RKO (cell line): ENCODE measurements around the gene FERMT3.
"Not testable (repeated sequence)": the region's sequence is repeated elsewhere in the genome, so short reads cannot be mapped to it uniquely, and the experiment has no call there.

Experiments used
- DNase-seq: peaks from one replicate; pipeline ENCODE4 v3.0.0-alpha.2; 2016; ENCODE audit warnings: low spot score

Gene FERMT3

GRCh38 chr11:64206457-64207255, at the start of gene FERMT3:
TSS of gene FERMT3 (plus strand) at chr11:64206721. CDS start at chr11:64207365, 644 bp downstream.
- DNase-seq: no peak

- no peak for DNase-seq
These were observed 48.7 kb upstream of the FERMT3 start for GRCh38 chr11:64157631-64158394.

DNA sequence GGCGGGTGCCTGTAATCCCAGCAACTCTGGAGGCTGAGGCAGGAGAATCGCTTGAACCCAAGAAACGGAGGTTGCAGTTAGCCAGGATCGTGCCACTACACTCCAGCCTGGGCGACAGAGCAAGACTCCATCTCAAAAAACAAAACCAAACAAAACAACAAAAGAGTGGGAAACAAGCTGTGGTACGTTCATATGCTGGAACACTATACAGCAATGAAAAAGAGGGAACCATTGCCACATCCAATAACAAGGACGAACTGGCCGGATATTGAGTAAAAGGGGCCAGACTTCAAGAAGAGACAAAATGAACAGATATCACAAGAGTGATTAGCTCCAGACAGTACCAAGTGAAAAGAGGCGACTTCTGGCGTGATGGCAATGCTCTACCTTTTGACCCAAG, 45.5 kb upstream of the FERMT3 start:
- no peak for DNase-seq

DNA sequence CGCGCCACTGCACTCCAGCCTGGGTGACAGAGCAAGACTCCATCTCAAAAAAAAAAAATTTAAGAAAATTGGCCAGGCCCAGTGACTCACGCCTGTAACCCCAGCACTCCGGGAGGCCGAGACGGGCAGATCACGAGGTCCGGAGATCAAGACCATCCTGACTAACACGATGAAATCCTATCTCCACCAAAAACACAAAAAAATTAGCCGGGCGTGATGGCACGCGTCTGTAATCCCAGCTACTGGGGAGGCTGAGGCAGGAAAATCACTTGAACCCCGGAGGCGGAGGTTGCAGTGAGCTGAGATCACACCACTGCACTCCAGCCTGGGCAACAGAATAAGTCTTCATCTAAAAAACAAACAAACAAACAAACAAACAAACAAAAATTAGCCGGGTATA, 43.8 kb upstream of the FERMT3 start:
- DNase-seq: not testable (repeated sequence)

GRCh38 chr11:64163951-64164350, 42.6 kb upstream of the FERMT3 start:
- no peak for DNase-seq

- peak; percentile 77 for DNase-seq
These were observed 41.9 kb upstream of the FERMT3 start for GRCh38 chr11:64164392-64165312.

- DNase-seq: no peak
These were observed 41.1 kb upstream of the FERMT3 start for GRCh38 chr11:64165481-64165841.

GRCh38 chr11:64165842-64166635, 40.5 kb upstream of the FERMT3 start, which contains the start of gene MACROD1:
TSS of gene MACROD1 (minus strand) at chr11:64166113. CDS start at chr11:64165994, 119 bp downstream.
- peak; percentile 92 for DNase-seq

DNA sequence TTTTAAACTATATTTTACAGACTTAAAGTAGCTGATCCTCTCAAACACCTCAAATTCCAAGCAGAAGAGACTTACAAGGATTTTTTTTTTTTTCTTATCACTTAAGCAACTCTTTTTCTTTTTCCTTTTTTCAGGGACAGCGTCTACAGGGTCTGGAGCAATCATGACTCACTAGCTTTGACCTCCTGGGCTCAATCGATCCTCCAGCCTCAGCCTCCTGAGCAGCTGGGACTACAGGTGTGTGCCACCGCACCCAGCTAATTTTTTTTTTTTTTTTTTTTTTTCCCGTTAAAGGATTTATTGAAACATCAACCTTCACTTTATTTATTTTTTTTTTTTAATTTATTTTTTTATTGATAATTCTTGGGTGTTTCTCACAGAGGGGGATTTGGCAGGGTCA, 36.1 kb upstream of the FERMT3 start:
- DNase-seq: no peak

GRCh38 chr11:64173616-64174355, 32.7 kb upstream of the FERMT3 start:
- DNase-seq: peak; percentile 45

GRCh38 chr11:64176751-64177150, 29.8 kb upstream of the FERMT3 start:
- DNase-seq: no peak

DNA sequence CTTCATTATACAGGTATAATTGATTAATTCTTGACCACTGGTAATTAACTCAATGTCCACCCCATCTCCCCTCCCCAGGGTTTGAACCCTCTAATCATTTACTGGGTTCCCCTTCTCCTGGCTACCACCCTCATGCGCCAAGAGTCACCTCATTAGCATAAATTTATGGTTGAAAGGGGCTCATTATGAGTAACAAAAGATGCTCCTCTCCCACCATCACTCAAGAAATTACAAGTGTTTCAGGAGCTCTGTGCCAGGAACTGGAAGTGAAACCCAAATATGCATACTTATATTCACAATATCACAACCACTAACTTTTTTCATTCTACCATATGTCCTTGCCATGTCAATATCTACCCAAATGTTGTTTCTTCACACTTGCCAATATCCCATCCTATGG, 28.3 kb upstream of the FERMT3 start:
- no peak for DNase-seq

DNA sequence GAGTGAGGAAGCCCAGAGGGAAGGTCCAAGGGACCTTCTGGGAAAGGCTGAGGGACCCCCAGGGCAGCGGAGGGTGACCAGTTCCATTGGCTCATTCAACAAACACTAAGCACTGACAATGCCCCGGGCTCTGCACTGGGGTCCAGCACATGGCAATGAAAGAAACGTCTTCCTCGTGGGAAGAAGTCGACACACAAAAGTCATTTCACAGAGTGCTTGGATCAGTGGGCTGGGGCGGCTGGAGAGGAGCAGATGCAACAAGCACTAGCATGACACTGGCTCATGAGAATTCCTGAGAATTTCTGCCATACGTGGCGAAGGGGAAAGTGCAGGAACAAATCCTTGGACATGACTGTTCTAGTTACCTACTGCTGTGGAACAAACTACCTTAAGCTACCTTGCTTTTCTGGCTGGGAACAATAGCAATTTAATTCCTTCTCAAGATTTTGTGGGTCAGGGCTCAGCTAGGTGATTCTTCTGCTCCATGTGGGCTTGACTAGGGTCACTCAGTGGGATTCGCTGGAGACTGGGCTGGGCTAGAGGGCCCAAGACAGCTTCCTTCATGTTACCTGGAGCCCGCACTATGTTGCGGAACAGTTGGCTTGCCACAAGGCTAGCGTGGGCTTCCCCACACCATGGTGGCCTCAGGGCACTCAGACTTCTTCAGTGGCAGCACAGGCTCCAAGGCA, 27.4 kb upstream of the FERMT3 start:
- DNase-seq: no peak

GRCh38 chr11:64180891-64181290, 25.6 kb upstream of the FERMT3 start:
- no peak for DNase-seq

GRCh38 chr11:64181506-64182411, 24.8 kb upstream of the FERMT3 start:
- peak; percentile 96 for DNase-seq

- DNase-seq: no peak
These were observed 22.6 kb upstream of the FERMT3 start for GRCh38 chr11:64183890-64184289.

DNA sequence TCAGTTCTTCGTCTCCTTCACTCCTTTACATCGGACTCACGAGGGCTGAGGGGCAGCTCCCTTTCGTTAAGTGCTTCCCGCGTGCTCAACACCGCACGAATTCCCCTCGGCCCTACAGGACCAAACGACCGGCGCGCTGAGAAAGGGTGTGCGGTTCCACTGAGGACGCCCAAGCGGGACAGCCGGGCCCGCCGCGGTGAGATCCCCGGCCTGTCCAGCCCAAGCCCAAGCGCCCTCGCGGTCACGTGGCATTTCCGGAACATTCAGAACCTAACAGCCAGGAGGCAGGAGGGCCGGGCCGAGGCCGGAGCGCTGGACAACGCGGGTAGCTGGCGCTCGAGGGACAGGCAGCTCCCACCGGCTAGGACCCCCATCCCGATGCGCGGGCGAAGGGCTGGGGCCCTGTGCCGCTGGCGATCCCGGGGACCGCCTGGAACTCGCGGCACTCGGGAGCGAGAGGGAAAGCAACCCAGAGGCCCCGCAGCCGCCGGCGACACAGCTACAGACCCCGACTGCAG, 21.3 kb upstream of the FERMT3 start:
- DNase-seq: peak; percentile 83

GRCh38 chr11:64185693-64186491, 20.6 kb upstream of the FERMT3 start, which contains the start of gene STIP1:
TSS of gene STIP1 (plus strand) at chr11:64186171. CDS start at chr11:64186262, 91 bp downstream.
- peak; percentile 100 for DNase-seq
